ENCODE data around the gene BOC.

DNA sequence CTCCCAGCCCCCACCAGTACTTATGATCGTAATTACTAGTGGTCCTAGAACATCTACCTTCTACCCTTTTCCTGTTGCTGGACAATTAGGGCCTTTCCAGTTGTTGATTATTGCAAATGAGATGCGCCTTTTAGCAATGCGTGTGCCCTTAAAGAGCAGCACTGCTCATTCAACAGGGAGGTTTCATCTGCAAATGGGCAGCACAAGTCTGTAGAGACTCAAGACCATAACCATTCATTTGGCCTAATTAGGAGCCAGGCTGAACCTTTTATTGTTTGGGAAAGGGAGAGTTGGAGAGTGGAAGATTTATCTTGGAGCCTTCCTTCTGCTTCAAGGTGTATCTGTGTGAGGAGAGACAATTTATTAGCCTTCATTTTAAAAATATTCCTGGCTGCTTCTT lies 42.3 kb downstream of the BOC start:
- TF ChIP-seq POLR2A (IDR thresholded peaks at IDR 0.05): no peak
- TF ChIP-seq, protein P1, sequence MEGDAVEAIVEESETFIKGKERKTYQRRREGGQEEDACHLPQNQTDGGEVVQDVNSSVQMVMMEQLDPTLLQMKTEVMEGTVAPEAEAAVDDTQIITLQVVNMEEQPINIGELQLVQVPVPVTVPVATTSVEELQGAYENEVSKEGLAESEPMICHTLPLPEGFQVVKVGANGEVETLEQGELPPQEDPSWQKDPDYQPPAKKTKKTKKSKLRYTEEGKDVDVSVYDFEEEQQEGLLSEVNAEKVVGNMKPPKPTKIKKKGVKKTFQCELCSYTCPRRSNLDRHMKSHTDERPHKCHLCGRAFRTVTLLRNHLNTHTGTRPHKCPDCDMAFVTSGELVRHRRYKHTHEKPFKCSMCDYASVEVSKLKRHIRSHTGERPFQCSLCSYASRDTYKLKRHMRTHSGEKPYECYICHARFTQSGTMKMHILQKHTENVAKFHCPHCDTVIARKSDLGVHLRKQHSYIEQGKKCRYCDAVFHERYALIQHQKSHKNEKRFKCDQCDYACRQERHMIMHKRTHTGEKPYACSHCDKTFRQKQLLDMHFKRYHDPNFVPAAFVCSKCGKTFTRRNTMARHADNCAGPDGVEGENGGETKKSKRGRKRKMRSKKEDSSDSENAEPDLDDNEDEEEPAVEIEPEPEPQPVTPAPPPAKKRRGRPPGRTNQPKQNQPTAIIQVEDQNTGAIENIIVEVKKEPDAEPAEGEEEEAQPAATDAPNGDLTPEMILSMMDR (IDR thresholded peaks at IDR 0.05 in 8 of 11, conservative IDR thresholded peaks at IDR 0.05 in 3 of 11): no peak
